Measurements from ENCODE around the gene AGA. TPM values are rescaled to one million over a fixed set of nuclear protein-coding genes. Genes with fewer than 3 reads are reported as not detected.

The AGA gene
- 58.2 and 61.8 TPM in 2 replicates for polyA plus RNA-seq (2011; rRNA removed)
- 30.0 and 33.8 TPM in 2 replicates for polyA minus RNA-seq (2011; rRNA and poly(A)+ RNA removed)

- CTCF ChIA-PET = interaction anchor here (0.6 to 1.9 kb wide), 3 partner anchors 103 to 192 kb away, joined by 3 to 6 read pairs (median 3); no protein-coding TSS in a partner anchor
- Histone ChIP-seq H3K4me3 (ENCODE audit: low read depth, low read length) (peak within 1 kb of the TSS; percentile 83), H3K27me3 (ENCODE audit: control insufficient read depth, insufficient read depth, low read length) (no peaks in the 10 kb centered on the region), H3K27ac (ENCODE audit: low read depth, low read length) (peak within 1 kb of the TSS; percentile 92), H3K9me3 (ENCODE audit: control insufficient read depth, insufficient read depth, low read length) (peaks cover 4% of the 10 kb centered on the region; the same call in 1 of the 2 replicates)
- POLR2A ChIA-PET = interaction anchor here (0.5 to 1.8 kb wide), 13 partner anchors 12 to 1126 kb away, joined by 3 to 13 read pairs (median 4); partner anchors contain the start of gene NEIL3
- 0 out of 2 replicates have a peak, but pooled peaks have one; percentile 5 for TF ChIP-seq CTCF (IDR thresholded peaks at IDR 0.05; ENCODE audit: low read depth, low read length)
- DNase-seq (ENCODE audit: low read depth, low spot score) = peak; percentile 83
These were observed at the start of gene AGA for GRCh38 chr4:177441803-177442622. Gene AGA (minus strand): TSS chr4:177442437. CDS start chr4:177442375, 62 bp downstream.

- no peak for DNase-seq (ENCODE audit: low read depth, low spot score)
- no peak overlapping the region for H3K27ac ChIP-seq (ENCODE audit: low read depth, low read length)
- ChIA-PET CTCF (no interaction called here), POLR2A (no interaction called here)
- H3K9me3 ChIP-seq (ENCODE audit: control insufficient read depth, insufficient read depth, low read length) = peaks cover 5% of the 10 kb centered on the region; the same call in 1 of the 2 replicates
- H3K4me3 ChIP-seq (ENCODE audit: low read depth, low read length) = no peak overlapping the region
- TF ChIP-seq CTCF (IDR thresholded peaks at IDR 0.05; ENCODE audit: low read depth, low read length) = no peak
- H3K27me3 ChIP-seq (ENCODE audit: control insufficient read depth, insufficient read depth, low read length) = no peaks in the 10 kb centered on the region
These were observed 49.8 kb upstream of the AGA start for GRCh38 chr4:177492022-177492421.

GRCh38 chr4:177490769-177491168 lies 48.5 kb upstream of the AGA start:
- no peak overlapping the region for H3K27ac ChIP-seq (ENCODE audit: low read depth, low read length)
- POLR2A ChIA-PET = no interaction called here

GRCh38 chr4:177489471-177490246 lies 47.4 kb upstream of the AGA start:
- Histone ChIP-seq H3K9me3 (ENCODE audit: control insufficient read depth, insufficient read depth, low read length) (no peaks in the 10 kb centered on the region), H3K27me3 (ENCODE audit: control insufficient read depth, insufficient read depth, low read length) (no peaks in the 10 kb centered on the region), H3K27ac (ENCODE audit: low read depth, low read length) (peak overlapping the region; percentile 32), H3K4me3 (ENCODE audit: low read depth, low read length) (no peak overlapping the region)
- ChIA-PET CTCF (no interaction called here), POLR2A (no interaction called here)
- TF ChIP-seq CTCF (IDR thresholded peaks at IDR 0.05; ENCODE audit: low read depth, low read length) = no peak
- DNase-seq (ENCODE audit: low read depth, low spot score) = no peak

More at GRCh38 chr4:177490769-177491168, 48.5 kb upstream of the AGA start:
- no peak for TF ChIP-seq CTCF (IDR thresholded peaks at IDR 0.05; ENCODE audit: low read depth, low read length)
- Histone ChIP-seq H3K4me3 (ENCODE audit: low read depth, low read length) (no peak overlapping the region), H3K27me3 (ENCODE audit: control insufficient read depth, insufficient read depth, low read length) (no peaks in the 10 kb centered on the region), H3K9me3 (ENCODE audit: control insufficient read depth, insufficient read depth, low read length) (peaks cover 4% of the 10 kb centered on the region; the same call in 1 of the 2 replicates)
- CTCF ChIA-PET = no interaction called here
- no peak for DNase-seq (ENCODE audit: low read depth, low spot score)

All from AG04450 (cell line).